CD4-positive, alpha-beta T cell (primary cell): ENCODE measurements around the gene NTM. TPM values are rescaled to one million over a fixed set of nuclear protein-coding genes. Genes with fewer than 3 reads are reported as not detected.

ENCODE experiments used
- ATAC-seq: fragments of 200-7000 bp; cut with Tn5 transposase; one replicate; pipeline ENCODE4 v1.10.0; 2022; ENCODE audit warnings: mild to moderate bottlenecking; ENCODE audit not compliant: poor library complexity
- CTCF ChIA-PET: fragments of 350-600 bp; sonication (Branson Sonifier 250); formaldehyde crosslinking; loops from one replicate; lab custom pipeline; 2021; ENCODE audit warnings: antibody characterized with exemption, inconsistent platforms; lab: Charles Lee
- POLR2A ChIA-PET: fragments of 350-600 bp; sonication (Branson Sonifier 250); formaldehyde crosslinking; loops from one replicate; lab custom pipeline; 2021; ENCODE audit warnings: antibody characterized with exemption, inconsistent platforms; lab: Charles Lee
- DNase-seq, 14 experiments: peaks; one replicate each; pipeline ENCODE4 v3.0.0-alpha.2; 2013 to 2020; ENCODE audit warnings: mixed read lengths in 2 of 14
- H3K27ac ChIP-seq, 2 donors: one replicate each; pipeline versions ENCODE4 v1.5.1 to v1.7.0; 2013; ENCODE audit warnings: low read length in 2 of 2, low read depth in 1 of 2, mild to moderate bottlenecking in 1 of 2
- H3K27me3 ChIP-seq, 2 experiments: 1 replicate in 1 of 2; 2 replicates in 1 of 2; pipeline versions ENCODE4 v1.6.1 to v1.7.0; 2013; ENCODE audit warnings: low read length in 2 of 2, control low read depth in 1 of 2, mild to moderate bottlenecking in 1 of 2, moderate library complexity in 1 of 2; ENCODE audit not compliant: insufficient read depth in 2 of 2, control insufficient read depth in 1 of 2
- H3K36me3 ChIP-seq: one replicate; pipeline ENCODE4 v1.6.1; 2013; ENCODE audit warnings: low read length, control low read depth; ENCODE audit not compliant: insufficient read depth
- H3K4me1 ChIP-seq: one replicate; pipeline ENCODE4 v1.6.1; 2013; ENCODE audit warnings: low read length, control low read depth; ENCODE audit not compliant: insufficient read depth
- H3K4me3 ChIP-seq: one replicate; pipeline ENCODE4 v1.5.1; 2013; ENCODE audit warnings: mild to moderate bottlenecking, low read length, moderate library complexity
- H3K9me3 ChIP-seq, 2 experiments: 1 replicate in 1 of 2; 2 replicates in 1 of 2; pipeline versions ENCODE4 v1.6.1 to v1.7.0; 2013; ENCODE audit warnings: low read length in 2 of 2, mild to moderate bottlenecking in 2 of 2, control low read depth in 1 of 2, moderate library complexity in 1 of 2; ENCODE audit not compliant: control insufficient read depth in 1 of 2, insufficient read depth in 1 of 2
- H3K27ac Mint-ChIP-seq: one replicate; pipeline ENCODE4 v1.8.0; 2020; ENCODE audit warnings: mixed read lengths
- H3K27me3 Mint-ChIP-seq: one replicate; pipeline ENCODE4 v1.8.0; 2021; ENCODE audit warnings: mixed read lengths
- H3K36me3 Mint-ChIP-seq: one replicate; pipeline ENCODE4 v1.8.0; 2021; ENCODE audit warnings: low read depth, mixed read lengths
- H3K4me1 Mint-ChIP-seq: one replicate; pipeline ENCODE4 v1.8.0; 2021; ENCODE audit warnings: low read depth, mixed read lengths
- H3K4me3 Mint-ChIP-seq: one replicate; pipeline ENCODE4 v1.8.0; 2020; ENCODE audit warnings: mild to moderate bottlenecking, mixed read lengths
- H3K9me3 Mint-ChIP-seq: one replicate; pipeline ENCODE4 v1.8.0; 2020; ENCODE audit warnings: mixed read lengths
- intact Hi-C, 2 experiments: fragments of 100-400 bp; cut with DNase I in 1 of 2; cut with micrococcal nuclease in 1 of 2; formaldehyde crosslinking; loops; one replicate each; pipeline versions ENCODE4 v1.15.1 to v1.9.0; 2023 to 2025; cut with DNase I, micrococcal nuclease
- total RNA-seq, 174 experiments: library from RNA in 2 of 174; stranded (reverse) in 2 of 174; gene quantifications; one replicate each; pipeline ENCODE4 v1.2.3 and lab custom pipeline; 2021 to 2026
- TF ChIP-seq, protein P1 (sequence below): fragments of 200-600 bp; IDR thresholded peaks from one replicate; pipeline ENCODE4 v1.8.0; 2022; ENCODE audit warnings: antibody characterized with exemption, mild to moderate bottlenecking

Gene NTM
- total RNA-seq, 2 experiments from 2014 or later, result not detected

DNA sequence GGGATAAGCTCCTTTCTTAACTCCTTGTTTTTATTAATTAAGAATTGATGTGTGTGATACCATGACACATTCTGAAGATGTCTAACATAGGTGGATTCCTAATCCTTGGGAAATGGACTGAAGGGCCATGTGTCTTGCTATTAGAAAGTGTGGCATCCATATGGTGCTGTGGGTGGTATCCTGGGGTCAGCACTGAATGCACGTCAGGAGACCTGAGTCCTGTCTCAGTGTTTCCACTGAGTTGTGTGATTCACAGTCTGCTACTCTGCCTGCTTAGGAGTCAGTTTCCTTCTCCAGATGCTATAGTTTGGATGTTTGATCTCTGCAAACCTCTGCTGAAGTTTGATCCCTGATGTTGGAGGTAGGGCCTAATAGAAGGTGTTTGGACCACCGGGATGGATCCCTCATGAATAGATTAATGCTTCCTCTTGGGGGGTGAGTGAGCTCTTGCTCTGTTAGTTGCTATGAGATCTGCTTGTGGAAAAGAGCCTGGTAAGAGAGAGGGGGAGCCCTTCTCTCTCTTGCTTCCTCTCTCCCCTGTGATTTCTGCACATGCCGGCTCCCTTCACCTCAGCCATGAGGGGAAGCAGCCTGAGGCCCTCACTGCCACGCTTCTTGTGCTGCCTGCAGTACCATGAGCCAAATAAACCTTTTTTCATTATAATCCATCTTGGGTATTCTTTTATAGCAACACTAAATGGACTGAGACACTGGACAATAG, 666.5 kb downstream of the NTM start:
- Mint-ChIP-seq H3K36me3 (no peaks in the 10 kb centered on the region), H3K27me3 (no peaks in the 10 kb centered on the region), H3K9me3 (no peaks in the 10 kb centered on the region), H3K4me1 (no peaks in the 10 kb centered on the region), H3K27ac (no peak overlapping the region), H3K4me3 (no peak overlapping the region)
- no peak overlapping the region for H3K27ac ChIP-seq
- POLR2A ChIA-PET, result no interaction called here
- intact Hi-C loops, result no loop called here
- H3K4me1 ChIP-seq, result no peaks in the 10 kb centered on the region
- H3K27me3 ChIP-seq, result no peaks in the 10 kb centered on the region
- no peak overlapping the region for H3K4me3 ChIP-seq
- ATAC-seq (no peak), DNase-seq (no peak)
- no peaks in the 10 kb centered on the region for H3K36me3 ChIP-seq
- TF ChIP-seq, protein P1, sequence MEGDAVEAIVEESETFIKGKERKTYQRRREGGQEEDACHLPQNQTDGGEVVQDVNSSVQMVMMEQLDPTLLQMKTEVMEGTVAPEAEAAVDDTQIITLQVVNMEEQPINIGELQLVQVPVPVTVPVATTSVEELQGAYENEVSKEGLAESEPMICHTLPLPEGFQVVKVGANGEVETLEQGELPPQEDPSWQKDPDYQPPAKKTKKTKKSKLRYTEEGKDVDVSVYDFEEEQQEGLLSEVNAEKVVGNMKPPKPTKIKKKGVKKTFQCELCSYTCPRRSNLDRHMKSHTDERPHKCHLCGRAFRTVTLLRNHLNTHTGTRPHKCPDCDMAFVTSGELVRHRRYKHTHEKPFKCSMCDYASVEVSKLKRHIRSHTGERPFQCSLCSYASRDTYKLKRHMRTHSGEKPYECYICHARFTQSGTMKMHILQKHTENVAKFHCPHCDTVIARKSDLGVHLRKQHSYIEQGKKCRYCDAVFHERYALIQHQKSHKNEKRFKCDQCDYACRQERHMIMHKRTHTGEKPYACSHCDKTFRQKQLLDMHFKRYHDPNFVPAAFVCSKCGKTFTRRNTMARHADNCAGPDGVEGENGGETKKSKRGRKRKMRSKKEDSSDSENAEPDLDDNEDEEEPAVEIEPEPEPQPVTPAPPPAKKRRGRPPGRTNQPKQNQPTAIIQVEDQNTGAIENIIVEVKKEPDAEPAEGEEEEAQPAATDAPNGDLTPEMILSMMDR, result no peak
- CTCF ChIA-PET, result no interaction called here
- peaks cover 0 to 8% of the 10 kb centered on the region in 2 experiments for H3K9me3 ChIP-seq

DNA sequence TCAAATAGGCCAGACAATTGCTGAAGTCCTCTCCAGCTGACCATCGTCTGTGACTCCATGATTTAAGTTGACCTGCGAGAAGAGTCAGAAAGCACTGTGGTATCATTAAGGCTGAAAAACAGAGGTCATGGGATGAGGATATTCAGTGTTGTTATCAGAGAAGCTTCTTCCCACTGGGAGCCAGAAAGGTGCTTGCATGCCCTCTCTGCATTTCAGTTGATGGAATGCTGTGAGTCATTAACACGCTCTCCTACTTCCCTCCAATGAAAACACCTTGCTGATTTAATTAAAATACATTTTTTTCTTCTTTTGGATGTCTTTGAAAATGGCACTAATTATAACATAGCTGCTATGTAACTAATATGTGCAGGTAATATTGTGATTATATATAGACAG, 667.0 kb downstream of the NTM start:
- ATAC-seq (no peak), DNase-seq (no peak)
- no peaks in the 10 kb centered on the region for H3K9me3 Mint-ChIP-seq
- intact Hi-C loops, result no loop called here
- CTCF ChIA-PET, result no interaction called here
- H3K9me3 ChIP-seq, result peaks cover 0 to 8% of the 10 kb centered on the region in 2 experiments
- POLR2A ChIA-PET, result no interaction called here
- H3K36me3 ChIP-seq, result no peaks in the 10 kb centered on the region
- H3K4me3 ChIP-seq, result no peak overlapping the region
- TF ChIP-seq, protein P1, result no peak
- H3K36me3 Mint-ChIP-seq, result no peaks in the 10 kb centered on the region
- H3K27ac ChIP-seq, result no peak overlapping the region
- H3K4me3 Mint-ChIP-seq, result no peak overlapping the region
- no peaks in the 10 kb centered on the region for H3K4me1 Mint-ChIP-seq
- H3K27ac Mint-ChIP-seq, result no peak overlapping the region
- no peaks in the 10 kb centered on the region for H3K27me3 Mint-ChIP-seq
- no peaks in the 10 kb centered on the region for H3K27me3 ChIP-seq
- H3K4me1 ChIP-seq, result no peaks in the 10 kb centered on the region

DNA sequence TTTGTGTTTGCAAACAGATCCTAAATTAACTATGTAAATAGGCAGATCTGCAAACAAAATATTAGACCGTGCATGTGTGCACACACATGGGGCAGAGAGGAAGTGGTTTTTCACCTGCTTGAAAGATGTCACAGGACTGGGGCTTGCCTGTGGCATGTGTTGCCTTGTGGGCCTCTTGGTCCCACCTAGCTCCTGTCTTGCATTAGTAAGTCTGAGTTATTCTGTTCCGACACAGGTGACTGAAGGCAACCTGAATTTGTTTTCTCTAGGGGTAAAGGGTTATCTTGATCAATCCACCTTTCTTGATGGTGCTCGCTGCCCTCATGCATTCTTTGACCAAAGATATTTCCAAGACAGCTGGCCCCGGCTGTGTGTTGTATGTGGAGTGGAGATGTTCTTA, 667.5 kb downstream of the NTM start:
- TF ChIP-seq, protein P1, result no peak
- no peaks in the 10 kb centered on the region for H3K4me1 Mint-ChIP-seq
- Histone ChIP-seq H3K9me3 (peaks cover 0 to 8% of the 10 kb centered on the region in 2 experiments), H3K27me3 (no peaks in the 10 kb centered on the region), H3K4me1 (no peaks in the 10 kb centered on the region), H3K36me3 (no peaks in the 10 kb centered on the region), H3K27ac (no peak overlapping the region), H3K4me3 (no peak overlapping the region)
- H3K27ac Mint-ChIP-seq, result no peak overlapping the region
- no peaks in the 10 kb centered on the region for H3K9me3 Mint-ChIP-seq
- no peaks in the 10 kb centered on the region for H3K27me3 Mint-ChIP-seq
- POLR2A ChIA-PET, result no interaction called here
- H3K36me3 Mint-ChIP-seq, result no peaks in the 10 kb centered on the region
- DNase-seq, result no peak
- H3K4me3 Mint-ChIP-seq, result no peak overlapping the region
- intact Hi-C loops, result no loop called here
- CTCF ChIA-PET, result no interaction called here
- no peak for ATAC-seq
